HG03342 (cell line): ENCODE data around the gene MDM4.

Source experiments
- ATAC-seq: cut with Tn5 transposase; IDR thresholded peaks from one replicate; pipeline ENCODE4 v1.9.1; 2021; ENCODE audit warnings: mild to moderate bottlenecking, moderate library complexity; ENCODE audit not compliant: unreplicated experiment

The MDM4 gene

DNA sequence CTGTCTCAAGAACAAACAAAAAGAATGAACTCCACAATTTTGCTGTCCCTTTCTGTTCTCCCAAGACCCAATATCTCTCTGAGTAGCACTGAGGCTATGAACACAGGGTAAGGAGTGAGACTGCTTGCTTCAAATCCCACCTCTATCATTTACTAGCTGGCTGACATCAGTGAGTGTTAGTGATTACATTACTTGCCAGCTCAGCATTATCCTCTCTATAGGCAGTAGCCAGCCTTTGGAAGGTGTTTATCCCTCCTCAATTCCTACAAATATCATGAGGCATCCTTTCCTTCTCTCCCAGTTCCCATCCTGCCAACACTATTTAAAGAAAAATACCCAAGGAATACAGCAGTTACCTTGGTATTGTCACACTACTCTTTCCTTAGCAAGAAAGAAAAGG, 24.6 kb upstream of the MDM4 start:
- no peak for ATAC-seq

DNA sequence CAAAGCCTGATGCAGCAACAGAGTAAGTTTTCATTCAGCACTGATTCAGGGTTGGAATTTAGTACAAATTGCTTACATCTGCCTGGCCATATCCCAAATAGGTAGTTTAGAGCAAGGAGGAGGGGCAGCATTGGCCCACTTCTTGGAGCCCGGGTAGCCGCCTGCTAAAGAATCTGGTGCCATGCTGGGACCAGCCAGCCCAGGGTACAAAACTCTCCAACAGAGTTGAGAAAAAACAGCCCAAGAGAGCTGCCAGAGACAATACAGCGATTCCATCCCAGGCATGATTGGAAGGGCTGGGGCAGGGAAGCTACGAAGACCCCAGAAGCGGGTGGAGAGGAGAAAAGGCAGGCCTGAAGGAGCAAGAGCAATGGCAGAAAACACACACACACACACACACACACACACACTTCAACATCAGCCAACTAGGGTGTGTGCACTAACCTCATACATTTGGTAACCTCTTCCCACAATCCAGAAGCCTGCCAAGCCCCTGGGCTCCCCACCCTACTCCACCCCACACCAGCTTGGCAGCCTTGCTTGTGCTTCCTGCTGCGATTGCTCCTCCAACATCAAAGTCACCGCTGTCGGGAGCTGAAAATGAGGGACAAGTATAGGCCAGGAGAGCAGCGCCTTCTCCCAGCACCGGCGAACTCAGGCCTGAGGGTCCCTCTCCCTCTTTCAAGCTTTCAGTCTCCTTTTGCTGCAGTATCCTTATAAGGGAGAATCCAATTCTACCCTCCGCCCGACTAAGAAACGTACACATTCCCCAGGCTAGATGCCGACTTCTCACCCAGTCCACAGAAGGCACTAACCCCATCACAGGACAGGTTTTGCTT, 22.8 kb upstream of the MDM4 start:
- peak; percentile 2 for ATAC-seq

DNA sequence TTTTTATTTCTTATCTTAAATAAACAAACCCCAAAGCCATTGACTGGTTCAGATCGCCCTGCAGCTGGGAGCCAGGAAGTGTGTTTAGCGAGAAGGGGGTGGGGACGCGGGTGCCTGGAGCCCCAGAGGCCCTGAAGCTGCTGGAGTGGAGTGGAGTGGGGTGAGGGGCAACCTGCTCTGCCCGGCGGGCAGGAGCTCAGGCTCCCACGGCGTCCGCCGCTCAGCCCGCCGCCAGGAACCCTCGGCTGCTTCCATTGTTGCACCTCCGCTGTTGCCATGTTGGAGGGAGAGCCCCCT, 22.3 kb upstream of the MDM4 start:
- ATAC-seq: peak; percentile 26

DNA sequence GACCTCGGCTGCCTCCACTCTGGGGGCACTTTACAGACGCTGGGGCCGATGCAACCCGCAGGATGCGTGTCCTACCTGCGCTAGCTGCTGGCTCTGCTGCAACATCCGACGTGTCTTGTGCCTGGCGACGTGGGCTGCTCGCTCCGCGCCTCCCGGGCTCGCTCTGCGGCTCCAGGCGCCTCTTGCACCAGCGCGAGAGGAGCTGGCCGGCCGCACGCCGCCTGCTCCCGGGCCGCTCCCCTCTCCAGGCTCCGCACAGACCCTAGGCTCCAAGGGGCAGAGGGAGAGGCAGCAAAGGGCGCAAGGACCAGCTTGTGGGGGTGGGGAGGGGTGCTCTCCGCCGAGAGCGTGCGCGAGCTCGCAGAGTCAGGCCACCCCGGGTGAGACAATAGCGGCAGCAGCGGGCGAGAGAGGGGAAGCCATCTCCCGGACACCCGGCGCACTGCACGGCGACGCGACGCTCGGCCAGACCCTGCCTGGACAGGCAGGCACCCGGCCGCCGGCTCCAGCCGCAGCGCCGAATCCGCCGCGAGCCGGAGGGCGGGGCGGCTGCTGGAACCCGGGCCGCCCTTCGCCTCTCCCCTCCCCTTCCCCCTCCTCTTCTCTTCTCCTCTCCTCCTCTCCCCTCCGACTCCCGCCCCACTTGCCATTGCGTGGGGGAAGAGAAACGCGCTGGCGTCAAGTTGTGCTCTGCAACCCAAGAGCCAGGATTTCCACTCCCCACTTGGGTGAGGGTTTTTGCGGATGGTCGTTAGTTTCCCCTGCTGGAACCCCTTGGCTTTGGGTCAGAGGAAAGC, 21.7 kb upstream of the MDM4 start, which contains the start of gene PIK3C2B:
Gene PIK3C2B (minus strand): TSS at position 525 of the 797 bp plus-strand sequence. CDS start 25,003 bp downstream, outside the sequence.
- peak; percentile 80 for ATAC-seq

DNA sequence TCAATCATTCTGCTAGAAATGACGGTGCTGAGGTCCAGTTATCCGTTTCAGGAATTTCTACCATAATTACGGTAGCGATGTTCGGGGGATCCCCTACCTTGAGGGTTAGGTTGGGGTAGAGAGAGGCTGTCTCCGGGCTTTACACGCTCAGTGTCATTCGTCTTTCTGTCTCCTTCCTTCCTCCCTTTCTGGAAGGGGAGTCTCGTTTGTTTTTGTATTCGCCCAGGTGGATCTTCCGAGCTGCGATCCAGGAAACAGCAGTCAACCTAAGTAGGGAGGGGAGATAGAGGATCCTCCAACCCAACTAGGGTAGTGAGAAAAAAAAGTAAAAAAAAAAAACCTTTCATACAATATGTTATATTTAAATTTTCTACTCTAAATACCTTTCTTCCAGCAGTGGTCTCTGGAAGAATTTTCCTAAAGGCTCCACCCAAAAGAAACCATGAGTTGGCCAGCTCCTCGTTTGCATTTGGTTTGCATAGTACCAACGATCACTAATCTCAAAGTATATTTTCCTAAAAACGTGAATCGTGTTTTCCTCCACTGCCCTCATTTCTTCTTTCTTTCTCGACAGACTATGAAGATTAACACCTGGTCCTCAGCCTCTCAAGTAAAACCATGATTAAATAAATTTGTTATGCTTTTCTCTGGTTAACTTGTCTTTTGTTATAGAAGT, 21.0 kb upstream of the MDM4 start:
- ATAC-seq: peak; percentile 19

DNA sequence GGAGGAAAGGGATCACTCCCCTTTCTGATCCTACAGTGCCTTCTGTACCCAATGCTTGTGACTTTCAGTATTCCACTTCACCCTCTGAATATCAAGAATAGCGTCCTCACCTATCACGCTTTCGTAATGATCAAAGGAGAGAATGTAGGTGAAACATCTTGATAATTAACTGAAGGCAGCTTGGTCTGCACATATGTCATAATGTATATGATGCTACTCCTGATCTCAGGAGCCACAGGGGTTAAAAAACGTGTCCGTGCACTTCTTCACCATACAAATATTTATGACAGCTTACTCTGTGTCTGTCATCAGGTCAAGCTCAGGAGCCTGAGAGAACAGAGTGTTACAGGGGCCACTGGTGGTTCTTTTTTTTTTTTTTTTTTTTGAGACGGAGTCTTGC, 20.4 kb upstream of the MDM4 start:
- no peak for ATAC-seq

DNA sequence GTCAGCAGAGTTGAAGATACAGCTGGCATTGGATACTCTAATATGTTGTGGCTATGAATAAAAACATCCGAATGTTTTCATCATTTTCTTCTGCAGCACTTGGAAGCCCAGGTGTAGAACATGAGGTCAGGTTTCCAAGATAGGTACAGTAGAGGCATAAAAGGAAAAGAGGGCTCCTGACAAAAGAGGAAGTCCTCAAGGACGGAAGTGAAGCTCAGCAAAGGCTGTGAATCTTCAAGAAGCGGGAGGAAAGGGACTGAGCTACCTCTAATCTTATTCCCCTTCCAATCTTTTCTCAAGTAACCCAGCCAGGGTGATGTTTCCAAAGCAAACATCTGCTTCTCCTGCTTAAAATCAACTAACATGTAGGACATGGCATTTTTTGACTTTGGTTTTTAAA, 17.2 kb upstream of the MDM4 start:
- ATAC-seq: no peak

DNA sequence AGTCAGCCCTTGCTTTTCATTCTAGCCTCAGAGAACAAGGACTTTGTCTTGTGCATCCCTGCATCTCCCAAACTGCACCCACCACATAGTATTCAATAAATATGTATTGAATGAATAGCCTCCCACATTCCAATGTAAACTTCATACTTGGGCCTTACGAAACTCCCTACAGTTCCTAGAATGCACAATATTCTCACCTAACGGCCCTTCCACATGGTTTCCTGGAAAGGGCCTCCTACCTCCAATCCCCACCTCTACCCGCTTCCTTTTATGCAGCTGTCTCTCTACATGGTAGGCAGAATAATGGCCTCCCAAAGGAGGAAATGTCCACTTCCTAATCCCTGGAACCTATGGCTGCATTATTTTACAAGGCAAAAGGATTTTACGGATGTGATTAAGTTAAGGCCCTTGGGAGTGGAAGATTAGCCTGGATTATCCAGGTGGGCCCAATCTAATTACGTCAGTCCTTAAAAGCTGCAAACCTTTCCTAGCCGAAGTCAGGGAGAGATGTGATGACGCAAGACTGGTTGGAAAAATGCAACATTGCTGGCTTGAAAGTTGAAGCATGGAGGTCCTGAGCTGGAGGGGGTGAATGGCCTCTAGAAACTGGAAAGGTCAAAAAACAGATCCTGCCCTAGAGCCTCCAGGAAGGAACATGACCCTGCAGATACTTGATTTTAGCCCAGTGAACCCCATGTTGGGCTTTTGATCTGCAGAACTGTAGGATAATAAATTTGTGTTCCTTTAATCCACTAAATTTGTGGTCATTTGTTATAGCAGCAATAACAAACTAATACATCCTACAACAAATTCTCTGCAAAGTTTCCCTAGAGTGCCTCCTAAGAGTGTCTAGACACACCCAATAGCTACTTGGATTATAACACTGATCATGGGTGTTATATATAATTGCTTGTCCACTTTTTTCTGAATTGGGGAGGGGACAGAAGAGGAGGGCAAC, 16.4 kb upstream of the MDM4 start:
- ATAC-seq: no peak

DNA sequence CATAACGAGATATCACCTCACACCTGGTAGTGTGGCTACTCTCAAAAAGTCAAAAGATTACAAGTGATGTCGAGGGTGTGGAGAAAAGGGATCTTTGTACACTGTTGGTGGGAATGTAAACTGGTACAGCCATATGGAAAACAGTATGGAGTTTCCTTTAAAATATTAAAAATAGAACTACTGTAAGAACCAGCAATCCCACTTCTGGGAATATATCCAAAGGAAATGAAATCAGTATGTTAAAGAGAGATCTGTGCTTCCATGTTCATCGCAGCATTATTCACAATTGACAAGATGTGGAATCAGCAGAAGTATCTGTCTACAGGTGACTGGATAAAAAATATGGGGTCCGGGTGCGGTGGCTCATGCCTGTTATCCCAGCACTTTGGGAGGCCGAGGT, 14.0 kb upstream of the MDM4 start:
- ATAC-seq: no peak

DNA sequence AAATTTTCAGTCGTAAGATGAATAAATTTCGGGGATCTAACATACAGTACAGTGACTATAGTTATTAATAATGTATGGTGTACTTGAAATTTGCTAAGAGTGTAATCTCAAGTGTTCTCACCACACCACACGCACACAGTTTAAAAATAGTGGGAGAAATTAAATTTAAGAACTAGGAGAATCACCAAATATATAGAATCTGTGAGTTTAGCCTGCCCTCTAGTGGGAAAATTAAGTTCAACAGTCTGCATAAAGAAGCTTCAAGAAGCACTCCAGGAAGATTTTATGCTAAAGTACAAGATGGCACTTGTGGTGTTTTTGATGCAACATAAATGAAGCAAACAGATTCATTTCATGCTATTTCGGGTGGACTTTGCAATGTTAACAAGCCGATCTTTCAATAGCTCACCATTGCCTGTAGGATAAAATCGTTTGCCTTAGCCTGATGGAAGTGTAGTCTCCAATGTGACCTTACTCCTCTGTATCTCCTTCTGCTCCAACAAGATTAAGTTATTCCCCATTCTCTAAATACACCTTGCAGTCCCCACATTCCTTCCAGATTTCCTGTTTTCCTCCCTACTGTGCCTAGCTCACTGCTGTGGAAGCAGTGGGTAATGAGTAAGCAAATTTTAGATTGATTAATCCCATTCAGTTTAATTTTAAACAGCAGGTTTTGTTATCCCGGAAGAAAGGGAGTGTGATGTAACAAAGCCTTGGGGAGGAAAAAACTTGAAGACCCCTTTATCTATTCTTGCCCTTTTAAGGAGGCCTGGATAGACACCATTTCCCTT, 12.9 kb upstream of the MDM4 start:
- ATAC-seq: no peak

DNA sequence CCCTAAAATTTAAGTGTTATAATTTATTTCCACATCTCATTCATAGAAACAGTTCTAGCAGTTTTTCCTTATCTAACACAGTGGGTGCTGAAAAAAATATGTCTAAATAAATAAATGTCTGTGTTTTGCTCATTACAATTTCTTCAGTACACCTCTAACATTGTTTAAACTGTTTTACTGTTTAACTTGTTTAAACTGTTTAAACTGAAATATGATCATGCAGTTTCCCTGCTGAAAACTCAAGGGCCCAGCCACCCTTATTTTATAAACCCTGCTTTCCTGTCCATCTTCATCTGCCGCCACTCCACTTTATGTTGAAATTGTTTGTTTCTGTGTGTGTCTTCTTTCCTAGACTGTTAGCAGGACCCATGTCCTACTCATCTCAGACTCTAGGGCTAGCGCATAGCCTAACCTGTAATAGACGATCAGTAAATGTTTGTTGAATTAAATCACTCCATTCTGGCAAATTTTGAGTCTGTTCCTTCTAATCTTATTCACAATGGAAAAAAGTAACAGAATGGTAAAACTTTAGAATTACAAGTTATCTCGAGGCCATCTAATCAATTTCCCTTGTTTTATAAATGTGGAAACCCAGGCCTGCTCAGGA, 12.2 kb upstream of the MDM4 start:
- ATAC-seq: no peak

DNA sequence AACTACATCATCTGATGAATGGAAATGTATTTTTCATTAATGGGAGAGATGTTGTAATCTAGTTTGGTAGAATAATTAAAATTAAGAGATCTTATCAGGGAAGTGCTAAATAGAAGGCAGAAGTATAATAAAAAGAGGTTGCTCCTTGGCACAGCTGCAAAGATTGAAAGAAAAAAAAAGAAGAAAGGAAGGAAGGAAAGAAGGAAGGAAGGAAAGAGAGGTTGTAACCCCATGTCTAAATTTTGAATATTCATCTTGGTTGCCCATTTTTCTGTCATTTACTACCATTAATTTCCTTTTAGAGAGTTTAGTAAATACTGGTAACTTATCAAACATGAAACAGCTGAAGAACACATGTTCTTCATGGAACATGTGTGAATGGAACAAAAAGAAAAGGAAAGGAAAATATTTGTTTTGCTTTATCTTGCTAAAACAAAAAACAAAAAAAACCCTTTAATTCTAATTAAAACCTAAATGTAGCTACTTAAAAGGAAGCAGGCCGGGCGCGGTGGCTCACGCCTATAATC, 10.5 kb upstream of the MDM4 start:
- ATAC-seq: no peak

DNA sequence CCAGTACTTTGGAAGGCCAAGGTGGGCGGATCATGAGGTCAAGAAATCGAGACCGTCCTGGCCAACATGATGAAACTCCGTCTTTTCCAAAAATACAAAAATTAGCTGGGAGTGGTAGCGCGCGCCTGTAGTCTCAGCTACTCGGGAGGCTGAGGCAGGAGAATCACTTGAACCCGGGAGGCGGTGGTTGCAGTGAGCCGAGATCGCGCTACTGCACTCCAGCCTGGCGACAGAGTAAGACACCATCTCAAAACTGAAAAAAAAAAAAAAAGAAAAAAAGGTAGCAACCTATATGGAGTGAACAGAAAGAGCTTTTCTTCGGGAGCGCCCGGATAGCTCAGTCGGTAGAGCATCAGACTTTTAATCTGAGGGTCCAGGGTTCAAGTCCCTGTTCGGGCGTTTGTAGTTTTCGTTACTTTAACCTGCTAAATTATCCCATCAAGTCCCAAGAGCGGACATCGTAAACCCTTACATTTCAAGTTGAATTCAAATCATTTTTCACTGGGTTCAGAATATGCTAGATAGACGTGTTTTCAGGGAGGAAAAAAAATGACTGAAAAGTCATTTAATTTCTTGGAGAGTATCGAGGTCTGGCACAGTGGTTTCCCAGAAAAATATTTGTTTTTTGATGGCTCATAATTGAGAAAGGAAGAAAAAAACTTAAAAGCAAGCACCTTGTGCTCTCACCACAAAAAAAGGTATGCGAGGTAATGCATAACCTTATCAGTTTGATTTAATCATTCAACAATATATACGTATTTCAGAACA, 9.8 kb upstream of the MDM4 start:
- peak; percentile 62 for ATAC-seq

DNA sequence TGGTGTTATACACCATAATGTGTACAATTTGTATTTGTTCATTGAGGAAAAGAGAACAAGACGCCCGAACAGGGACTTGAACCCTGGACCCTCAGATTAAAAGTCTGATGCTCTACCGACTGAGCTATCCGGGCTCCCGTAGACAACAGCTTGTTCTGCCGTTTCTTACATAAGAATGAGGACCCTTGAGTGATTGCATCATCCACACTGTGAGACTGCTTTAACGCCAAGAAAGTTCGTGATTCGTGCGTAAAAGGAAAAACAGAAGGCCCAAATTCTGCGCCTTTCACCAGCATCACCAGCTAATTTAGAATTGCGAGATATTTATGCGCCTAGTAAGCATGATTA, 9.3 kb upstream of the MDM4 start:
- peak; percentile 47 for ATAC-seq

DNA sequence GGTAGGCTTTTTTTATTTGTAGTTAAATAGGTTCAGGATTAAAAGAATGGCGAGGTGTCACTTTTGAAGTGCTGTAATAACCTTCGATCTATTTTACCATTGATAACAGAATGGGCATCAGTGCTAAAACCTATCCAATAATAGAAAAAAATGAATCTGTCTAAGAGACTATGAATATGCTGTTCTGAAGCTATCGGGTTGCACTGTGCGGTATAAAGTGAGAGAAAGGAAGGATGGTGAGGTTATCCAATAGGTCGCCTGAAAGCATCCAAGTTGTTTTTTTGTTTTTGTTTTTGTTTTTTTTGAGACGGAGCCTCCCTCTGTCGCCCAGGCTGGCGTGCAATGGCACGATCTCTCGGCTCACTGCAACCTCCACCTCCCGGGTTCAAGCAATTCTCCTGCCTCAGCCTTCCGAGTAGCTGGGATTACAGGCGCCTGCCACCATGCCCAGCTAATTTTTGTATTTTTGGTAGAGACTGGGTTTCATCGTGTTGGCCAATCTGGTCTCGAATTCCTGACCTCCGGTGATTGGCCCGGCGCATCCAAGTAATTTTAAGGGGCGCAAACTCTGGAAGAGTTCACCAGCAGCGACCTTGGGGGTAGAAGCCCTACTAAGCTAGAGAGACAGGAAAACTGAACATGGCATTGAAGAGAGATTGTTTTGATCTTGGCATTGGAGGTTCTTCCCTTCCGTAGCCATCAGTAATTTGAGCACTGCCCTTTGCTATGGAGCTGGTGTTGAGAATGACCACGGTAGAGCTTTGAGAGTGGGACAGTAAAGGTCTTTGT, 8.7 kb upstream of the MDM4 start:
- peak; percentile 8 for ATAC-seq

DNA sequence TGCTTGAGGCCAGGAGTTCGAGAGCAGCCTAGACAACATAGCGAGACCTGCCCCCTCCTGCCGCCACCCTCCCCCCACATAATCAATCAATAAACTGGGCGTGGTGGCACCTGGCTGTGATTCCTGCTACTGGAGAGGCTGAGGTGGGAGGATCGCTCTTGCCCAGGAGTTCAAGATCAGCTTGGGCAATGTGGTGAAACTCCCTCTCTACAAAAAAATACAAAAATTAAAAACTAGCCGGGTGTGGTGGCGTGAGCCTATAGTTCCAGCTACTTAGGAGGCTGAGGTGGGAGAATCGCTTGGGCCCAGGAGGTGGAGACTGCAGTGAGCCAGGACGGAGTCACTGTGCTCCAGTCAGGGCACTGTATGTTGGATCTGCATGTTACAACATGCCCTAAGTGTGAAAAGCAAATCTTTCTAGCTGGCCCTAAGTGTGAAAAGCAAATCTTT, 7.0 kb upstream of the MDM4 start:
- ATAC-seq: no peak

DNA sequence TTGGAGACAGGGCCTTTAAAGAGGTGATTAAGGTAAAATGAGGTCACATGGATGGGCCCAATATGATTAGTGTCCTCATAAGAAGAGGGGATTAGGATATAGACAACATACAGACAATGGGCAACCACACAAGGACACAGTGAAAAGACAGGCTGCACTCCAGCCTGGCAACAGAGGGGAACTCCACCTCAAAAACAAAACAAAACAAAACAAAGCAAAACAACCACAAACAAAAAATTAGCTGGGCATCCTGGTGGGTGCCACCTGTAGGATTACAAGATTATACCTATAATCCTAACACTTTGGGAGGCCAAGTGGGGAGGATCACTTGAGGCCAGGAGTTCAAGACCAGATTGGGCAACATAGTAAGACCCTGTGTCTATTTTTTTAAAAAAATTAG, 4.8 kb upstream of the MDM4 start:
- no peak for ATAC-seq
